Measurements from ENCODE around the gene PRIM1. TPM values are rescaled to one million over a fixed set of nuclear protein-coding genes. Genes with fewer than 3 reads are reported as not detected.

PRIM1 gene
- total RNA-seq, 2 donors from 2014 or later: 6.5 to 18.6 TPM

- H3K9me3 ChIP-seq: no peaks in the 10 kb centered on the region
- H3K36me3 ChIP-seq: no peaks in the 10 kb centered on the region
- no peak overlapping the region for H3K4me3 ChIP-seq
- H3K4me1 ChIP-seq: no peaks in the 10 kb centered on the region
- TF ChIP-seq CTCF (IDR thresholded peaks at IDR 0.05): no peak
- H3K9ac ChIP-seq (ENCODE audit: low read depth in 2 of 2, low read length in 2 of 2): no peak overlapping the region
- no peaks in the 10 kb centered on the region for H3K27me3 ChIP-seq
- DNase-seq: no peak
- no peak overlapping the region for H3K27ac ChIP-seq
- intact Hi-C loops (cut with DNase I): no loop called here
Measured at GRCh38 chr12:56787498-56787897, 35.4 kb upstream of the PRIM1 start.

GRCh38 chr12:56785874-56786273 is 33.8 kb upstream of the PRIM1 start:
- H3K4me3 ChIP-seq: no peak overlapping the region
- no peak overlapping the region for H3K27ac ChIP-seq
- H3K27me3 ChIP-seq: no peaks in the 10 kb centered on the region
- no peaks in the 10 kb centered on the region for H3K36me3 ChIP-seq
- TF ChIP-seq CTCF (IDR thresholded peaks at IDR 0.05): no peak
- DNase-seq: no peak
- no peak overlapping the region for H3K9ac ChIP-seq (ENCODE audit: low read depth in 2 of 2, low read length in 2 of 2)
- intact Hi-C loops (cut with DNase I): no loop called here
- H3K4me1 ChIP-seq: no peaks in the 10 kb centered on the region
- H3K9me3 ChIP-seq: no peaks in the 10 kb centered on the region

GRCh38 chr12:56785141-56785865 is 33.2 kb upstream of the PRIM1 start:
- intact Hi-C loops (cut with DNase I): no loop called here
- Histone ChIP-seq H3K27me3 (no peaks in the 10 kb centered on the region), H3K27ac (no peak overlapping the region), H3K9ac (ENCODE audit: low read depth in 2 of 2, low read length in 2 of 2) (no peak overlapping the region), H3K4me3 (no peak overlapping the region), H3K9me3 (no peaks in the 10 kb centered on the region), H3K36me3 (no peaks in the 10 kb centered on the region), H3K4me1 (no peaks in the 10 kb centered on the region)
- no peak for DNase-seq
- no peak for TF ChIP-seq CTCF (IDR thresholded peaks at IDR 0.05)

GRCh38 chr12:56781726-56782125 is 29.6 kb upstream of the PRIM1 start:
- TF ChIP-seq CTCF (IDR thresholded peaks at IDR 0.05): no peak
- H3K4me3 ChIP-seq: no peak overlapping the region
- intact Hi-C loops (cut with DNase I): no loop called here
- no peaks in the 10 kb centered on the region for H3K36me3 ChIP-seq
- no peaks in the 10 kb centered on the region for H3K9me3 ChIP-seq
- no peak overlapping the region for H3K9ac ChIP-seq (ENCODE audit: low read depth in 2 of 2, low read length in 2 of 2)
- no peak for DNase-seq
- H3K4me1 ChIP-seq: no peaks in the 10 kb centered on the region
- H3K27ac ChIP-seq: no peak overlapping the region
- H3K27me3 ChIP-seq: no peaks in the 10 kb centered on the region

- intact Hi-C loops (cut with DNase I): no loop called here
- H3K4me3 ChIP-seq: no peak overlapping the region
- no peak for TF ChIP-seq CTCF (IDR thresholded peaks at IDR 0.05)
- H3K9ac ChIP-seq (ENCODE audit: low read depth in 2 of 2, low read length in 2 of 2): no peak overlapping the region
- H3K4me1 ChIP-seq: no peaks in the 10 kb centered on the region
- H3K36me3 ChIP-seq: no peaks in the 10 kb centered on the region
- H3K27ac ChIP-seq: no peak overlapping the region
- H3K9me3 ChIP-seq: no peaks in the 10 kb centered on the region
- DNase-seq: no peak
- H3K27me3 ChIP-seq: no peaks in the 10 kb centered on the region
Measured at GRCh38 chr12:56778756-56779155, 26.6 kb upstream of the PRIM1 start.
